HUES48 (cell line): ENCODE data around the gene POLA2.

Experiments used
- H3K27ac ChIP-seq: one replicate; pipeline ENCODE4 v1.7.0; 2013; ENCODE audit warnings: low read depth, low read length, inconsistent platforms
- H3K27me3 ChIP-seq: 2 replicates; pipeline ENCODE4 v1.6.1; 2013; ENCODE audit warnings: mild to moderate bottlenecking, low read length; ENCODE audit not compliant: control insufficient read depth, insufficient read depth
- H3K36me3 ChIP-seq: 2 replicates; pipeline ENCODE4 v1.6.1; 2013; ENCODE audit warnings: low read length; ENCODE audit not compliant: control insufficient read depth, insufficient read depth
- H3K4me1 ChIP-seq: 2 replicates; pipeline ENCODE4 v1.6.1; 2013; ENCODE audit warnings: mild to moderate bottlenecking, low read length; ENCODE audit not compliant: control insufficient read depth, insufficient read depth
- H3K4me3 ChIP-seq: 2 replicates; pipeline ENCODE4 v1.5.1; 2013; ENCODE audit warnings: mild to moderate bottlenecking, low read depth, low read length
- H3K9ac ChIP-seq: 2 replicates; pipeline ENCODE4 v1.6.1; 2013; ENCODE audit warnings: mild to moderate bottlenecking, low read depth, low read length, moderate library complexity
- H3K9me3 ChIP-seq: 2 replicates; pipeline ENCODE4 v1.6.1; 2013; ENCODE audit warnings: low read length; ENCODE audit not compliant: control insufficient read depth, insufficient read depth

The POLA2 gene

DNA sequence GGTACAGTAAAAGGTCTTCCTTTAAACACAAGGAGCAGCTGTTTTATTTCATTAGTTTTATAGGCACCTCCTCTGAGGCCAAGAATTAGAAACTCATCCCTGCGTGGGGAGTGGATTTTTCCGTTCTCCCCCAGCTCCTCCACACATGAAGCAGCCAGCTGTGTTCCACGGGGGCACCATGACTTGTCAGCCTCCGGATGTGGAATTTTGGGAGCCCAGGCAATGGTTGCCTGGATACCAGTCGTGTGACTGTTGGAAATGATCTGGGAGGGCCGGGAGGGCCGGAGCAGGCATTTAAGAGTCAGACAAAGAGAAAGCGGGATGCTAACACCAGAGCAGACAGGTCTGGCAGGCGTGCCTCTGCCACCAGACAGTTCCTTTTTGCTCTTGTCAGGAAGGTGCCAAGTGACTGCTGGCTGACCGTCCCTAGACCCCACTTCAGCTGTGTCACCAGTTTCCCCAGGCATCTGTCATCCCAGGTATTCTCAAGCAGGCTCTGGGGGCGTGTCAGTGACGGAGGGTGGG lies 37.0 kb downstream of the POLA2 start:
- H3K27ac ChIP-seq: no peak overlapping the region
- no peak overlapping the region for H3K4me3 ChIP-seq
- no peak overlapping the region for H3K9ac ChIP-seq
- H3K4me1 ChIP-seq: peaks cover 13% of the 10 kb centered on the region
- H3K27me3 ChIP-seq: no peaks in the 10 kb centered on the region
- H3K36me3 ChIP-seq: peaks cover 56% of the 10 kb centered on the region
- no peaks in the 10 kb centered on the region for H3K9me3 ChIP-seq

DNA sequence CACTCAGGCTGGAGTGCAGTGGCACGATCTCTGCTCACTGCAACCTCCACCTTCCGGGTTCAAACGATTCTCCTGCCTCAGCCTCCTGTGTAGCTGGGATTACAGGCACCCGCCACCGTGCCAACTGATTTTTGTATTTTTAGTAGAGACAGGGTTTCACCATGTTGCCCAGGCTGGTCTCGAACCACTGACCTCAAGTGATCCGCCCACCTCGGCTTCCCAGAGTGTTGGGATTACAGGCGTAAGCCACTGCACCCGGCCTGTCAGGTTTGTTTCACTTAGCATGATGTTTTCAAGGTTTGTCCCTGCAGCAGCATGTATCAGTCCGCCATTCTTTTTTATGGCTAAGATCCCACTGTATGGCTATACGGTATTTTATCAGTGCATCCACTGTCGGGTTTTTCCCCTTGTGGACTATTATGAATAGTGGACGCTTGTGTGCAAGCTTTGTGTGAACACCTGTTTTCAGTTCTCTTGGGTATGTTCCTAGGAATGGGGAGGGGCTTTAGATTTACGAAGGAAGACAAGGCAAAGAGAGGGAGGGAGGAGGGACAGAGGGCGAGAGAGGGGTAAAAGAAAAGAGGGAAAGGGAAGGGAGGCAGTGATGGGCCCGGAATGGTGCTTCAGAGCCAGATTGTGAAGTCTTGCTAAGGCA lies 39.0 kb downstream of the POLA2 start:
- no peak overlapping the region for H3K27ac ChIP-seq
- H3K4me1 ChIP-seq: peaks cover 13% of the 10 kb centered on the region
- H3K4me3 ChIP-seq: no peak overlapping the region
- H3K9me3 ChIP-seq: no peaks in the 10 kb centered on the region
- peaks cover 38% of the 10 kb centered on the region for H3K36me3 ChIP-seq
- no peaks in the 10 kb centered on the region for H3K27me3 ChIP-seq
- H3K9ac ChIP-seq: no peak overlapping the region

DNA sequence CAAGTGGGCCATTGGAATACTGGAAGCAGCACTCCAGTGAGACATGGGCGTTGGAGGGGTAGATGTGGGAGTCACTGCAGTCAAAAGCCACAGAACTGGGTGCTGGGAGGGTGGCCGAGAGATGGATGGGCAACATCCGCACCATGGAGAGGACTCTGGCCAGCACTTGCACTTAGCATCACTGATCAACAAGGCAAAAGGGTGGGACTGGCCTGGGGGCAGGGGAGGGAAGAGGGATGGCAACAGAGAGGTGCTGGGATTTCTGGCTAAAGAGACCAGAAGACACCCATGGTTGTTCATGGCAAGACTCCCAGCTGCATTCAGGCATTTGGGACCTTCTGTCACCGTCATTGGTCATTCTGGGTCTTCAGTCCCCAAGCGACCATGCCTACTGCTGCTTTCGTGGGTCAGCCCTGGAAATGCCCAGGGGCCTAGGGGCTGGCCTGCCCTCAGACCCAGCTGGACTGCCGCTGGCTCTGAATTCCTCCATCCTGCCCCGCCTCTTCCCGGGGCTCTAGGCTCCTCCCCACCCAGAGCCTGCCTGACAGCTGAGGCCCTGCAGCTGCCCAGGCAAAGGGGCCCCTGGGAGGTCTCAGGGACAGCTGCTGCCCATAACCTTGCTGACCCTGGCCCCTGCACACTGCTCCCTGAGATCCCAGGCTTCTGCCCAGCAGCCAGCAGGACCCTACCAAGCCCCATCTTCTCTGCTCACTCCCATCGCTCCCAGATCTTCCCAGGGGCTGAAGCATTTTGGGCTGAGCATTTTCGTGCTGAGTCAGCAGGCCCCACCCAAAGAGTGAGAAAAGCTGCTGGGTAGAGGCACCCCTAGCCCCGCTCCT lies 39.9 kb downstream of the POLA2 start:
- Histone ChIP-seq H3K27ac (peak overlapping the region; percentile 44), H3K9ac (no peak overlapping the region), H3K4me3 (no peak overlapping the region), H3K9me3 (no peaks in the 10 kb centered on the region), H3K4me1 (peaks cover 13% of the 10 kb centered on the region), H3K36me3 (peaks cover 28% of the 10 kb centered on the region), H3K27me3 (no peaks in the 10 kb centered on the region)

DNA sequence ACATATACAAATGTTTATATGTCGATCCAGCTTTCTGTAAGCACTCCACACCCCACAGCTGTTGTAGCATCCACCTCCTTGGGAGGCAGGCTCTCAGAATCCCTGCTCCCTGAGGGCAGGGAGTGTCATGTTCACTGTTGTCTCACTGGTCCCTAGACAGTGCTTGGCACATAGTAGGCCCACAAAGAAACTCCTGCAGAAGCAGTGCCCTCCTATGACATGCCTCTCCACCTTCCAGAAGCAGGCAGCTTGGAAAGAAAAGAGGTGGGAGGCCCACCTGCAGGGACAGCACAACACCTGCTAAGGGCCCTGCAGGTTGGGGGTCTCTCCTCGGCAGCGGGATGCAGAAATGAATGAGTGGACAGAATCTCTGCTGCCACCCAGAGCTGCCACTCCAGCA lies 41.8 kb downstream of the POLA2 start:
- Histone ChIP-seq H3K4me1 (peaks cover 13% of the 10 kb centered on the region), H3K9me3 (no peaks in the 10 kb centered on the region), H3K4me3 (no peak overlapping the region), H3K9ac (no peak overlapping the region), H3K27me3 (peaks cover 9% of the 10 kb centered on the region; the same call in 1 of the 2 replicates), H3K36me3 (peaks cover 13% of the 10 kb centered on the region), H3K27ac (no peak overlapping the region)

DNA sequence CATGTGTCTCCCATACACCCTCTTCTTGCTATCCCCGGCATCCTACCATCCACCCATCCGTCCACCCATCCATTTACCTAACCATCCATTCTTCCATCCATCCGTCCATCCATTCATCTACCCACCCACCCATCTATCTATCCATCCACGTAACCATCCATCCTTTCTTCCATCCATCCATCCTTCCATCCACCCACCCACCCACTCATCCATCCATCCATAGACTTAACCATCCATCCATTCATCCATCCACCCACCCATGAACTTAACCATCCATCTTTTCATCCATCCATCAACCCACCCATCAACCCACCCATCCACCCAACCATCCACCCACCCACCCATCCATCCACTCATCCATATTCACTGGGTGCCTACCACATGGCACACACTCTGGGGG lies 42.3 kb downstream of the POLA2 start:
- Histone ChIP-seq H3K4me1 (peaks cover 13% of the 10 kb centered on the region), H3K4me3 (no peak overlapping the region), H3K9ac (no peak overlapping the region), H3K36me3 (peaks cover 8% of the 10 kb centered on the region; the same call in 1 of the 2 replicates), H3K9me3 (no peaks in the 10 kb centered on the region), H3K27ac (no peak overlapping the region), H3K27me3 (peaks cover 9% of the 10 kb centered on the region; the same call in 1 of the 2 replicates)

DNA sequence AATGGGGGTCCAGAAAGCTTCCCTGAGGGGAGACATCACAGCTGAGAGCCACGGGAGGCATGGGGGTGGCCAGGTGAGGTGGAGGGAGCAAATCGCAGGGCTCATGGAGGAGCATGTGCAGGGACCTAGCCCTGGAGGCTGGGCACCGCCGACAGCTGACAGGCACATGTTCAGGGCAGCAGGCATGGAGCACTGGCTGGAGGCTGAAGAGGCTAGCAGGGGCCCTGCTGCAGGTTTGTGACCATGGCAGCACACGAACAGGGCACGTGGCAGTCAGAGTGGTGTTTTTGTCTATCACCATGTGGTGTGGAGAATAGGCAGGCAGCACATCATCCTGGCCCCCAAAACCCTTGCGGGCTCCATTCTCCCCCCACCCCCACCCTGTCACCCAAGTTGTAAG lies 42.9 kb downstream of the POLA2 start:
- peaks cover 13% of the 10 kb centered on the region for H3K4me1 ChIP-seq
- no peak overlapping the region for H3K4me3 ChIP-seq
- H3K27me3 ChIP-seq: peaks cover 9% of the 10 kb centered on the region; the same call in 1 of the 2 replicates
- H3K36me3 ChIP-seq: 0 out of 2 replicates have a peak, but pooled peaks cover 6% of the 10 kb centered on the region
- H3K9me3 ChIP-seq: no peaks in the 10 kb centered on the region
- no peak overlapping the region for H3K9ac ChIP-seq
- no peak overlapping the region for H3K27ac ChIP-seq

DNA sequence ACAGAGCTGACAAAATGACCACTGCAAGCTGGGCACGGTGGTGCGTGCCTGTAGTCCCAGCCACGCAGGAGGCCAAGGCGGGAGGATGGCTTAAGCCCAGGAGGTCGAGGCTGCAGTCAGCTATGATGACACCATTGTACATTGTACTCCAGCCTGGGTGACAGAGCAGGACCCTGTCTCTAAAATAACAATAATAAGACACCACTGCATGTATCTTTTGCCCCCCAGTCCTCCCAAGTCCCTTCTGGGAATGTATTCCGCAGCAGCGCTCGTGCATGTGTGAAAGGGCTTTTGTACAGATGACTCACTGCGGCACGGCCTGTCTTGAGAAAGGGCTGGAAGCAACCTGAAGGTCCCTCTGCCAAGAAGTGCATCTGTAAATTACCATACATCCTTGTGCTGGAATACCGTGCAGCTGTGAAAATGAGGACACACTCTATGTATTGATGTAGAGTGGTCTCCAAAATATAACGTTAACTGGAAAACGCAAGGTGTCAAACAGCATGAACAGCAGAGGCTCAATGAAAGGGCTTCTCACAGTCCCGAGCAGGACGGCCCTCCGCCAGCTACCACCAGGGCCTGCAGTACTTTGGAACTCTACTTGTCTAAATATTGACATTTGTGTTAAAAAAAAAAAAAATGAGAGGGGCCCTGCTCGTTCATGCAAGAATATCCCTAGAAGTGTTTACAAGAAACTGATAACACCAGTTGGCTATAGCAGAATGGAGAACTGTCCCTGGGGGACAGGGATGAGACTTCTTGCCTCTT lies 43.9 kb downstream of the POLA2 start:
- H3K9me3 ChIP-seq: no peaks in the 10 kb centered on the region
- H3K9ac ChIP-seq: no peak overlapping the region
- peaks cover 9% of the 10 kb centered on the region; the same call in 1 of the 2 replicates for H3K27me3 ChIP-seq
- H3K4me1 ChIP-seq: peaks cover 15% of the 10 kb centered on the region
- H3K4me3 ChIP-seq: no peak overlapping the region
- H3K36me3 ChIP-seq: 0 out of 2 replicates have a peak, but pooled peaks cover 6% of the 10 kb centered on the region
- H3K27ac ChIP-seq: no peak overlapping the region

DNA sequence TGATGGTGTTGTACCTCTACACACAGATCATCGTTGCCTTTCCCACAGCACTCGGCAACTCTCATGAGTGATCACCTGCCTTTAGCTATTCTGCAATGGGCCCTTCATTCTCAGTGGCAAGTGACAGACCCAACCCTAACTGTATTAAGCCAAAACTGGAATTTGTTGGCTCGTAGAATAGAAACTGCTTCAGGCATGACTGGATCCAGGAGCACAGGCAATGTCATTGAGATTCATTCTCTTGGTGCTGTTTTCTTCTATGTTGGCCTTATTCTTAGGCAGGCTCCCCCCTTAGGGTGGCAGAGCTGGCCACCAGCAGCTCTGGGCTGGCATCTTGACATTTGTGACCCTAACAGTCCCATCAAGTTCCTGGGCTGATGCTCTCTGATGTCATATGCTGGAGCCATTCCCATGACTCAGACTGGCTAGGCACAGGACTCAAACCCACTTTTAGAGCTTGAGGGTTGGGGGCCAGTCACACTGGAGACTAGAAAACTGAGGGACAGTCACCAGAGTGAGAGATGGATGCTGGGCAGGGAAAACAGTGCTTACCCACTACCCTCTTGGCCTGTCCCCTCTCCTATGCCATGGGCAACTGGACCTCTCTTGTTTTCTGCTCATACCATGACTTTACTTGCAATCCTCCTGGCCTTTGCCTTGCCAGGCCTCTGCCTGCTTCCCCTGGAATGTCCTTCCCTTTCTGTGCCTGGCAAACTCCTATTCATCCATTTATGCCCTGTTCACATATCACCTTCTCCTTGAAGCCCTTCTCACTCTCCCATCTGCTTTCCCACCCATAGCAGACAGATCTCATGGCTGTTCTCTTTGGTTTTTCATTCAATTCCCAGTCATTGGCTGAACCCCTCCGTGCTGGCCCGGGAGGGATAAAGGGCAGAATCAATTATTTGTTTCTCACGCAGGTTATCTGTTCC lies 45.8 kb downstream of the POLA2 start:
- Histone ChIP-seq H3K4me3 (no peak overlapping the region), H3K27me3 (peaks cover 9% of the 10 kb centered on the region; the same call in 1 of the 2 replicates), H3K9ac (no peak overlapping the region), H3K36me3 (0 out of 2 replicates have a peak, but pooled peaks cover 6% of the 10 kb centered on the region), H3K9me3 (no peaks in the 10 kb centered on the region), H3K27ac (no peak overlapping the region), H3K4me1 (peaks cover 5% of the 10 kb centered on the region; the same call in 1 of the 2 replicates)

DNA sequence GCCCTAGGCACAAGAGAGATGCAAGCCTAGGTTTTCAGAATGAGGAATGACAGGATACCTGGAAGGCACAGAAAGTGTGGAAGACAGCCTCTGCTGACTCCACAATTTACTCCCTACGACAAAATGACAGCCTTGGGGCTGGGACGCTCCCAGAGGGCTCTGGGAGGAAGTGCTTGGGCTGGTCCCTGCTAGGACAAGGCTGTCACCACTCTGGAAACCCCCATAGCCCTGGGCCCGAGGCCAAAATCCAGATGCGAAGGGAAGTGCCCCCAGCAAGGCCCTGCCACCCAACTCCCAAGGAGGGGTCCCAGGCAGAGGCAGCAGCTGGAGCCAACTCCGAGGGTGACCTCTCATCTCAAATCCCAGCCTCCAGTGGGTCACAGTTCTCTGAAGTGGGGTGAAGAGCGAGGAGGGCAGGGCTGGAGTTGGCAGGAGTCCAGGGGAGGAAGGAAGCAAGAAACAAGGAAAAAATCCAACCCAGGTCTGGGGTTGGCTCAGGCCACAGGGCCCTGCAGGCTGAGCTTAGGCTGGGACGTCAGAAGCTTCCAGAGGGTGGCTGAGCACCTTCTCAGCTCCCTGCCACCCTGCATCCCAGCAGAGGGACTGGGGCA lies 46.6 kb downstream of the POLA2 start:
- Histone ChIP-seq H3K27ac (no peak overlapping the region), H3K4me3 (no peak overlapping the region), H3K4me1 (peaks cover 5% of the 10 kb centered on the region; the same call in 1 of the 2 replicates), H3K36me3 (0 out of 2 replicates have a peak, but pooled peaks cover 6% of the 10 kb centered on the region), H3K9ac (no peak overlapping the region), H3K27me3 (peaks cover 14% of the 10 kb centered on the region), H3K9me3 (no peaks in the 10 kb centered on the region)
